Natural killer cell (primary cell): ENCODE results near the gene LZTFL1. TPM values are rescaled to one million over a fixed set of nuclear protein-coding genes. Genes with fewer than 3 reads are reported as not detected.

Experiments
- ATAC-seq, 3 donors: fragments of 150-1000 bp in 2 of 3; fragments of 200-7000 bp in 1 of 3; cut with Tn5 transposase; 1 replicate in 1 of 3; 2 replicates in 2 of 3; pipeline ENCODE4 v1.10.0; 2021; ENCODE audit warnings: mild to moderate bottlenecking in 2 of 3, moderate library complexity in 2 of 3
- DNase-seq, 2 donors: peaks; one replicate each; pipeline versions ENCODE4 v3.0.0 to v3.0.0-alpha.2; 2013 to 2021; ENCODE audit warnings: mixed read lengths in 1 of 2
- H3K27ac ChIP-seq: one replicate; pipeline ENCODE4 v1.5.1; 2013; ENCODE audit warnings: mild to moderate bottlenecking, low read length
- H3K27me3 ChIP-seq: one replicate; pipeline ENCODE4 v1.6.1; 2013; ENCODE audit warnings: low read length; ENCODE audit not compliant: control insufficient read depth, insufficient read depth
- H3K36me3 ChIP-seq: one replicate; pipeline ENCODE4 v1.6.1; 2013; ENCODE audit warnings: low read length; ENCODE audit not compliant: control insufficient read depth, insufficient read depth
- H3K4me1 ChIP-seq: one replicate; pipeline ENCODE4 v1.6.1; 2013; ENCODE audit warnings: low read length; ENCODE audit not compliant: control insufficient read depth, insufficient read depth
- H3K4me3 ChIP-seq: one replicate; pipeline ENCODE4 v1.5.1; 2013; ENCODE audit warnings: low read length
- H3K9me3 ChIP-seq: one replicate; pipeline ENCODE4 v1.6.1; 2013; ENCODE audit warnings: low read length; ENCODE audit not compliant: control insufficient read depth, insufficient read depth
- H3K27ac Mint-ChIP-seq, 2 donors: one replicate each; pipeline ENCODE4 v1.8.0; 2022; ENCODE audit warnings: mild to moderate bottlenecking in 2 of 2, mixed read lengths in 2 of 2, moderate library complexity in 1 of 2
- H3K27me3 Mint-ChIP-seq, 2 donors: one replicate each; pipeline ENCODE4 v1.8.0; 2022; ENCODE audit warnings: low read depth in 2 of 2, mixed read lengths in 2 of 2
- H3K36me3 Mint-ChIP-seq: one replicate; pipeline ENCODE4 v1.8.0; 2022; ENCODE audit warnings: mixed read lengths
- H3K4me1 Mint-ChIP-seq, 2 donors: one replicate each; pipeline ENCODE4 v1.8.0; 2022; ENCODE audit warnings: mixed read lengths in 2 of 2
- H3K4me3 Mint-ChIP-seq: one replicate; pipeline ENCODE4 v1.8.0; 2022; ENCODE audit warnings: mild to moderate bottlenecking, moderate library complexity, mixed read lengths
- H3K9me3 Mint-ChIP-seq, 2 donors: one replicate each; pipeline ENCODE4 v1.8.0; 2022; ENCODE audit warnings: mixed read lengths in 2 of 2
- CTCF ChIP-seq: fragments of 200-600 bp; IDR thresholded peaks from one replicate; pipeline ENCODE4 v1.8.0; 2022; ENCODE audit warnings: antibody characterized with exemption
- WGBS: methylation state at CpG from one replicate; pipeline ENCODE4 v1.1.7; 2013; ENCODE audit warnings: missing lambda C conversion rate; ENCODE audit not compliant: insufficient coverage; 5-methylcytosine and 5-hydroxymethylcytosine counted together
- intact Hi-C: fragments of 100-400 bp; cut with micrococcal nuclease; formaldehyde crosslinking; loops from one replicate; pipeline ENCODE4 v1.14.2; 2022
- total RNA-seq, 4 donors: library from RNA; stranded (reverse); fragments of 120-200 nt in 1 of 4; gene quantifications; one replicate each; pipeline versions ENCODE4 v1.2.3 to v1.2.4, GENCODE V29; 2013 to 2022

Gene LZTFL1
- total RNA-seq, 3 donors from 2014 or later (not counting 1 experiment from before 2014, with no cell fraction given): 16.4 to 19.8 (median 17.2) TPM

- H3K27me3 ChIP-seq: peaks cover 8% of the 10 kb centered on the region
- ATAC-seq (no peak), DNase-seq (no peak)
- Mint-ChIP-seq H3K27me3 (peaks cover 9 to 44% of the 10 kb centered on the region in 2 donors), H3K4me1 (peaks cover 15 to 33% of the 10 kb centered on the region in 2 donors), H3K9me3 (no peaks in the 10 kb centered on the region), H3K27ac (no peak overlapping the region), H3K4me3 (no peak overlapping the region), H3K36me3 (no peaks in the 10 kb centered on the region)
- WGBS: 75% methylated on average over 7 of the region's 7 CpGs
- no peaks in the 10 kb centered on the region for H3K4me1 ChIP-seq
- TF ChIP-seq CTCF: no peak
- intact Hi-C loops: no loop called here
- no peaks in the 10 kb centered on the region for H3K36me3 ChIP-seq
- no peaks in the 10 kb centered on the region for H3K9me3 ChIP-seq
- H3K4me3 ChIP-seq: no peak overlapping the region
- H3K27ac ChIP-seq: no peak overlapping the region
Measured at GRCh38 chr3:45887759-45888511, 46.0 kb upstream of the LZTFL1 start.

- no peak overlapping the region for H3K4me3 ChIP-seq
- peaks cover 9 to 44% of the 10 kb centered on the region in 2 donors for H3K27me3 Mint-ChIP-seq
Measured at GRCh38 chr3:45887285-45887684, 45.4 kb upstream of the LZTFL1 start.

GRCh38 chr3:45885979-45886705 is 44.2 kb upstream of the LZTFL1 start, which contains the start of gene CCR9:
TSS of gene CCR9 (plus strand) at chr3:45886543. CDS start at chr3:45894934, 8,391 bp downstream.
- Mint-ChIP-seq H3K27ac (no peak within 1 kb of the TSS), H3K9me3 (no peaks in the 10 kb centered on the region), H3K4me1 (peaks cover 17 to 27% of the 10 kb centered on the region in 2 donors), H3K27me3 (peaks cover 6 to 35% of the 10 kb centered on the region in 2 donors), H3K36me3 (no peaks in the 10 kb centered on the region), H3K4me3 (no peak within 1 kb of the TSS)
- WGBS: 86% methylated on average over 9 of the region's 9 CpGs
- ATAC-seq (no peak), DNase-seq (peak in 1 of 2 donors; percentile 28)
- no peak for TF ChIP-seq CTCF
- H3K4me3 ChIP-seq: no peak within 1 kb of the TSS
- no peaks in the 10 kb centered on the region for H3K9me3 ChIP-seq
- H3K4me1 ChIP-seq: peaks cover 10% of the 10 kb centered on the region
- H3K27me3 ChIP-seq: peaks cover 13% of the 10 kb centered on the region
- H3K27ac ChIP-seq: no peak within 1 kb of the TSS
- H3K36me3 ChIP-seq: no peaks in the 10 kb centered on the region
- intact Hi-C loops: no loop called here

More at GRCh38 chr3:45887285-45887684, 45.4 kb upstream of the LZTFL1 start:
- 88% methylated on average over 4 of the region's 4 CpGs for WGBS
- no peak overlapping the region for H3K27ac Mint-ChIP-seq
- Histone ChIP-seq H3K27me3 (peaks cover 9% of the 10 kb centered on the region), H3K4me1 (no peaks in the 10 kb centered on the region), H3K36me3 (no peaks in the 10 kb centered on the region), H3K9me3 (no peaks in the 10 kb centered on the region), H3K27ac (no peak overlapping the region)
- DNase-seq: no peak
- intact Hi-C loops: no loop called here
- H3K9me3 Mint-ChIP-seq: no peaks in the 10 kb centered on the region
- no peak for TF ChIP-seq CTCF
- no peak for ATAC-seq
- peaks cover 8 to 27% of the 10 kb centered on the region in 2 donors for H3K4me1 Mint-ChIP-seq
- no peaks in the 10 kb centered on the region for H3K36me3 Mint-ChIP-seq
- no peak overlapping the region for H3K4me3 Mint-ChIP-seq
